GM12874 (cell line): ENCODE data around the gene BSPRY.

Experiments used
- TF ChIP-seq, protein P1 (sequence below): IDR thresholded peaks from 2 replicates; pipeline ENCODE4 v1.5.1; 2011; ENCODE audit warnings: low read depth, mild to moderate bottlenecking, control low read depth, low read length, moderate library complexity; ENCODE audit not compliant: insufficient read depth

Gene BSPRY

DNA sequence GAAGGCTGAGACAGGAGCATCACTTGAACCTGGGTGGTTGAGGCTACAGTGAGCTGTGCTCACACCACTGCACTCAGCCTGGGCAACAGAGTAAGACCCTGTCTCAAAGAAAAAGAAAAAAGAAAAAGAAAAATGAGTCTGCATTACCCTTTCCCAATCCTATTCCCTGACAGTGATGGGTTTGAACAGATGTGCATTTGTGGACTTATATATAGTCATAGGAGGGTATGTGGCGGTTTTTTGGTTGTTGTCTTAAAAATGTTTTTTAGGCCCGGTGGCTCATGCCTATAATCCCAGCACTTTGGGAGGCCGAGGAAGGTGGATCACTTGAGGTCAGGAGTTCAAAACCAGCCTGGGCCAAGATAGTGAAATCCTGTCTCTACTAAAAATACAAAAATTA, 14.0 kb downstream of the BSPRY start:
- TF ChIP-seq, protein P1, sequence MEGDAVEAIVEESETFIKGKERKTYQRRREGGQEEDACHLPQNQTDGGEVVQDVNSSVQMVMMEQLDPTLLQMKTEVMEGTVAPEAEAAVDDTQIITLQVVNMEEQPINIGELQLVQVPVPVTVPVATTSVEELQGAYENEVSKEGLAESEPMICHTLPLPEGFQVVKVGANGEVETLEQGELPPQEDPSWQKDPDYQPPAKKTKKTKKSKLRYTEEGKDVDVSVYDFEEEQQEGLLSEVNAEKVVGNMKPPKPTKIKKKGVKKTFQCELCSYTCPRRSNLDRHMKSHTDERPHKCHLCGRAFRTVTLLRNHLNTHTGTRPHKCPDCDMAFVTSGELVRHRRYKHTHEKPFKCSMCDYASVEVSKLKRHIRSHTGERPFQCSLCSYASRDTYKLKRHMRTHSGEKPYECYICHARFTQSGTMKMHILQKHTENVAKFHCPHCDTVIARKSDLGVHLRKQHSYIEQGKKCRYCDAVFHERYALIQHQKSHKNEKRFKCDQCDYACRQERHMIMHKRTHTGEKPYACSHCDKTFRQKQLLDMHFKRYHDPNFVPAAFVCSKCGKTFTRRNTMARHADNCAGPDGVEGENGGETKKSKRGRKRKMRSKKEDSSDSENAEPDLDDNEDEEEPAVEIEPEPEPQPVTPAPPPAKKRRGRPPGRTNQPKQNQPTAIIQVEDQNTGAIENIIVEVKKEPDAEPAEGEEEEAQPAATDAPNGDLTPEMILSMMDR, result no peak

DNA sequence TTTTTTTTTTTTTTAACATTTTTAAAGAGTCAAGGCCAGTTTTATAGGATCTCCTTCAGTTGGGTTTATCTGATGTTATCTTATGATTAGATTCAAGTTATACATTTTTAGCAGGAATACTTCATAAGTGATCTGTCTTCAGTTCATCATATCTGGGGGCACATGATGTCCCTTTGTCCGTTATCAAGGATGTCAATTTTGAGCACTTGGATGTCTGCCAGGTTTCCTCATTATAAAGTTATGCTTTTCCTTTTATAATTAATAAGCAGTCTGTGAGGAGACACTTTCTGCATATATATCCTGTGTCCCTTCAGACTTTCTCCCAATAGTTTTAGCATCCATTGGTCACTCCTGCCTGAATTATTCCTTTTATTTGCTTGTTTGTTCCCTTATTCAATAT, 15.6 kb downstream of the BSPRY start:
- TF ChIP-seq, protein P1, result no peak

DNA sequence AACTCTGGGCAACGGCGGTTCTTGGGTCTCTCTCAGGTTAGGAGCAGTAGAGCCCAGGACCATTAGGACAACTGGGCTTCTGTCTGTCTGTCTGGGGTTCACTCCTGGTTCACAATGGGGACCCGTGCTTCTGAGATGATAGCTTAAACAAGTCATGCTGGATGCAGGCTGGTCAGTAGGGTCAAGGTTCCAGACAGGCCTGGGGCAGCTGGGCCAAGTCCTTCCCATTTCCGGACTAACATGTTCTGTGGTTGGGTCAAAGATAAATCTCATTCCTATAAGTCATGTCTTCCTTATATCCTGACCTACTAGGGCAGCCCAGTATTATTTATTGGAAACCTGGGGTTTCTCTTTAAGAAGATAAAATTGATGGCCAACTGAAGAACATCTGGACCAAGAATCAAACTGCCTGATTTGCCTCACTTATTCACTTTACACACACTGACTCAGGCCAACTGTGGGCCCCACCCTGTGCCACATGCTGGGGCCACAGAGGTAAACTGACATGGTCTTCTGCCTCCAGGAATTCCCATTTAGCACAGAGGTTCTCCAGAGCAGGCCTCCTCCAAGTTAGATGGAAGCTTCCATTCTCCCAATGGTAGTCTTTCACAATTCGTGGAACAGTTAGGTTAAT, 19.1 kb downstream of the BSPRY start:
- TF ChIP-seq, protein P1, result no peak

DNA sequence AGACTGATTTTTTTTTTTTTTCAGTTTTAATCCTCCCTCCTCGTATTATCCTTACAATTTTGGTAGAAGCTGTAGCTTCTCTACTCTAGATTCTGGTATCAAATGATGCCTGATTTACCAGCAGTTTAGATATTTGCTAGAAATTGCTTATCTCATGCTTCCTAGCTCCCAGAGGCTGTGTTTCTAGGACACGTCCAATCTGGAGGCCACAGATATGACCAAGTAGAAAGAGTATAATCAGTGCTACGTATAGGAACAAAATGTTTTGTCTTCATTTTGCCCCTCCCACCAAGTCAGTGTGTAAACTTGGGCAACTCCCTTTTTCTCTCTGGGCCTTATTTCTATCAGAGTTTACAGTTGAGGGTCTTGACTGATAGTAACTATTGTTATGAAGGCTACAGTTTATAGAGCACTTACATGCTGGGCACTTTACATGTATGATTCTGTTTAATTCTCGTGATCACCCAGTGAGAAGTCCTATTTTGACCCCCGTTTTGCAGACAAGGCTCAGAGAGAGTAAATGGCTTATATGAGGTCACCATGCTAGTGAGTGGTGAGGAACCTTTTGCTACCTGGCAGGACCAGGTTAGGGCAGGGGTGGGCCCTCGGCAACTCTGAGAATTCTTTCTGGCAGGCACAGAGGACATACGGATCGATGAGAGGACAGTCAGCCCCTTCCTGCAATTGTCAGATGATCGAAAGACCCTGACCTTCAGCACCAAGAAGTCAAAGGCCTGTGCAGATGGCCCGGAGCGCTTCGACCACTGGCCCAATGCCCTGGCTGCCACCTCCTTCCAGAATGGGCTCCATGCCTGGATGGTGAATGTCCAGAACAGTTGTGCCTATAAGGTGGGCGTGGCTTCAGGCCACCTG, 19.9 kb downstream of the BSPRY start:
- TF ChIP-seq, protein P1, result no peak

DNA sequence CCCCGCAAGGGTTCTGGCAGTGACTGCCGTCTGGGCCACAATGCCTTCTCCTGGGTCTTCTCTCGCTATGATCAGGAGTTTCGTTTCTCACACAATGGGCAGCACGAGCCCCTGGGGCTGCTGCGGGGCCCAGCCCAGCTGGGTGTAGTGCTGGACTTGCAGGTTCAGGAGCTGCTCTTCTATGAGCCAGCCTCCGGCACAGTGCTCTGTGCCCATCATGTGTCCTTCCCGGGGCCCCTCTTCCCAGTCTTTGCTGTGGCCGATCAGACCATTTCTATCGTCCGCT, 20.5 kb downstream of the BSPRY start:
- TF ChIP-seq, protein P1, result no peak

DNA sequence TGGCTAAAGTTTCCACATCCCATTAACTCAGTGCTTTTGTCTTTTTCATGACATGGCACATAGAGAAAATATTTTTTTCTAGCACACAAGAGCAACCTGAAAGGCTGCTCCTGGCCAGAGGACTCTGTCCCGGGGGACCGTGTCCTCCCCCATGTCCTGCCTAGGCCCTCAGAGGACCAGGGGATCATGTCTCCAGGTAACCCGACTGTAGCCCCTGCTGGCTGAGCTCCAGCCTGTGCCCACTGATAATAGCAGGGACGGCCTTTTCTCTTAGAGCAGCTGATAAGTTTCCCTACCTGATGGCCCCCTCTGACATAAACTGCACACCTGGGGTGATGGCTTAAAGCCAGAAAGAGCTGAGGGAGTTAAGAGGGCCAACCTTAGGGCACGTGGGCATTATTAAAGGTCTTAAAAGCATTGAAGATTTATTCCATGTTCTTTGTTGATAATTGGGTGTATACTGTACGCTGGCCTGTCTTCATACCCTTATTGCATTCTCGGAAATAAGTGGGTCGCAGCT, 21.5 kb downstream of the BSPRY start:
- TF ChIP-seq, protein P1, result no peak

DNA sequence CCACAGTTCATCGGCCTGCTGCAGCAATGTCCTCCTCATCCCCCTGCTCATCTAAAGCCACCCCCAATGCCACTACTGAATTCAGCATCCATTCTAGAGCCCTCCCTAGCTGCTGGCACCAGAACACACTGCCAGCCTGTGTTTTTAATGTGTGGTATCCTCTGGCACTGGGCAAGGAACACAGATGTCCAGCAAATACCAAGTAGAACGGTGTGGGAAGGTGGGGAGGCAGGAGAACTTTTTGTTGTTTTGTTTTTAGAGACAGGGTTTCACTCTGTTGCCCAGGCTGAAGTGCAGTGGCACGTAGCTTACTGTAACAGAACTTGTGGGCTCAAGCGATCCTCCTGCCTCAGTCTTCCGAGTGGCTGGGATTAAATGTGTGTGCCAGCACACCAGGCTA, 22.7 kb downstream of the BSPRY start:
- TF ChIP-seq, protein P1, result no peak
